ENCODE results near the gene ADAMTS12. TPM values are rescaled to one million over a fixed set of nuclear protein-coding genes. Genes with fewer than 3 reads are reported as not detected.

Gene ADAMTS12
- total and polyA plus RNA-seq, 2 of the 8 experiments (the other 6 are each of a cell fraction or from before 2014, with no cell fraction given) = 6.4 to 12.8 TPM

DNA sequence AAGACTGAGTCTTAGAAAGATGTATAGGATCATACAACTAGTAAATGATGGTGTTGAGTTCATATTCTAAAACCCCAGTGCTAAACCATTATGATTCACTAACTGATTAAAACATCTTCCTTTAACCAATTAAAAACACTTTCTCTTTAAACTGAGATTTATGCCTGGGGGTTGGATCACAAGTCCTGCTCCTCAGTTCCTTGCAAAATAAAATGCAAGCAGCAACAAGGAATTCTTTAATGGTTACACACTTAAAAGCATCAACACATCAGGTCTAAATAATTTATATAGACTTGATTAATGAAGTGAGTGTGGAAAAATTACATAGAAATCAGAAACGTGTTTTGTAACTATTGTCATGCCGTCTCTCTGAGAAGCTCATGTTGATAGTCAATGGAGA, 261.8 kb downstream of the ADAMTS12 start (continued):
- TF ChIP-seq, protein P1, sequence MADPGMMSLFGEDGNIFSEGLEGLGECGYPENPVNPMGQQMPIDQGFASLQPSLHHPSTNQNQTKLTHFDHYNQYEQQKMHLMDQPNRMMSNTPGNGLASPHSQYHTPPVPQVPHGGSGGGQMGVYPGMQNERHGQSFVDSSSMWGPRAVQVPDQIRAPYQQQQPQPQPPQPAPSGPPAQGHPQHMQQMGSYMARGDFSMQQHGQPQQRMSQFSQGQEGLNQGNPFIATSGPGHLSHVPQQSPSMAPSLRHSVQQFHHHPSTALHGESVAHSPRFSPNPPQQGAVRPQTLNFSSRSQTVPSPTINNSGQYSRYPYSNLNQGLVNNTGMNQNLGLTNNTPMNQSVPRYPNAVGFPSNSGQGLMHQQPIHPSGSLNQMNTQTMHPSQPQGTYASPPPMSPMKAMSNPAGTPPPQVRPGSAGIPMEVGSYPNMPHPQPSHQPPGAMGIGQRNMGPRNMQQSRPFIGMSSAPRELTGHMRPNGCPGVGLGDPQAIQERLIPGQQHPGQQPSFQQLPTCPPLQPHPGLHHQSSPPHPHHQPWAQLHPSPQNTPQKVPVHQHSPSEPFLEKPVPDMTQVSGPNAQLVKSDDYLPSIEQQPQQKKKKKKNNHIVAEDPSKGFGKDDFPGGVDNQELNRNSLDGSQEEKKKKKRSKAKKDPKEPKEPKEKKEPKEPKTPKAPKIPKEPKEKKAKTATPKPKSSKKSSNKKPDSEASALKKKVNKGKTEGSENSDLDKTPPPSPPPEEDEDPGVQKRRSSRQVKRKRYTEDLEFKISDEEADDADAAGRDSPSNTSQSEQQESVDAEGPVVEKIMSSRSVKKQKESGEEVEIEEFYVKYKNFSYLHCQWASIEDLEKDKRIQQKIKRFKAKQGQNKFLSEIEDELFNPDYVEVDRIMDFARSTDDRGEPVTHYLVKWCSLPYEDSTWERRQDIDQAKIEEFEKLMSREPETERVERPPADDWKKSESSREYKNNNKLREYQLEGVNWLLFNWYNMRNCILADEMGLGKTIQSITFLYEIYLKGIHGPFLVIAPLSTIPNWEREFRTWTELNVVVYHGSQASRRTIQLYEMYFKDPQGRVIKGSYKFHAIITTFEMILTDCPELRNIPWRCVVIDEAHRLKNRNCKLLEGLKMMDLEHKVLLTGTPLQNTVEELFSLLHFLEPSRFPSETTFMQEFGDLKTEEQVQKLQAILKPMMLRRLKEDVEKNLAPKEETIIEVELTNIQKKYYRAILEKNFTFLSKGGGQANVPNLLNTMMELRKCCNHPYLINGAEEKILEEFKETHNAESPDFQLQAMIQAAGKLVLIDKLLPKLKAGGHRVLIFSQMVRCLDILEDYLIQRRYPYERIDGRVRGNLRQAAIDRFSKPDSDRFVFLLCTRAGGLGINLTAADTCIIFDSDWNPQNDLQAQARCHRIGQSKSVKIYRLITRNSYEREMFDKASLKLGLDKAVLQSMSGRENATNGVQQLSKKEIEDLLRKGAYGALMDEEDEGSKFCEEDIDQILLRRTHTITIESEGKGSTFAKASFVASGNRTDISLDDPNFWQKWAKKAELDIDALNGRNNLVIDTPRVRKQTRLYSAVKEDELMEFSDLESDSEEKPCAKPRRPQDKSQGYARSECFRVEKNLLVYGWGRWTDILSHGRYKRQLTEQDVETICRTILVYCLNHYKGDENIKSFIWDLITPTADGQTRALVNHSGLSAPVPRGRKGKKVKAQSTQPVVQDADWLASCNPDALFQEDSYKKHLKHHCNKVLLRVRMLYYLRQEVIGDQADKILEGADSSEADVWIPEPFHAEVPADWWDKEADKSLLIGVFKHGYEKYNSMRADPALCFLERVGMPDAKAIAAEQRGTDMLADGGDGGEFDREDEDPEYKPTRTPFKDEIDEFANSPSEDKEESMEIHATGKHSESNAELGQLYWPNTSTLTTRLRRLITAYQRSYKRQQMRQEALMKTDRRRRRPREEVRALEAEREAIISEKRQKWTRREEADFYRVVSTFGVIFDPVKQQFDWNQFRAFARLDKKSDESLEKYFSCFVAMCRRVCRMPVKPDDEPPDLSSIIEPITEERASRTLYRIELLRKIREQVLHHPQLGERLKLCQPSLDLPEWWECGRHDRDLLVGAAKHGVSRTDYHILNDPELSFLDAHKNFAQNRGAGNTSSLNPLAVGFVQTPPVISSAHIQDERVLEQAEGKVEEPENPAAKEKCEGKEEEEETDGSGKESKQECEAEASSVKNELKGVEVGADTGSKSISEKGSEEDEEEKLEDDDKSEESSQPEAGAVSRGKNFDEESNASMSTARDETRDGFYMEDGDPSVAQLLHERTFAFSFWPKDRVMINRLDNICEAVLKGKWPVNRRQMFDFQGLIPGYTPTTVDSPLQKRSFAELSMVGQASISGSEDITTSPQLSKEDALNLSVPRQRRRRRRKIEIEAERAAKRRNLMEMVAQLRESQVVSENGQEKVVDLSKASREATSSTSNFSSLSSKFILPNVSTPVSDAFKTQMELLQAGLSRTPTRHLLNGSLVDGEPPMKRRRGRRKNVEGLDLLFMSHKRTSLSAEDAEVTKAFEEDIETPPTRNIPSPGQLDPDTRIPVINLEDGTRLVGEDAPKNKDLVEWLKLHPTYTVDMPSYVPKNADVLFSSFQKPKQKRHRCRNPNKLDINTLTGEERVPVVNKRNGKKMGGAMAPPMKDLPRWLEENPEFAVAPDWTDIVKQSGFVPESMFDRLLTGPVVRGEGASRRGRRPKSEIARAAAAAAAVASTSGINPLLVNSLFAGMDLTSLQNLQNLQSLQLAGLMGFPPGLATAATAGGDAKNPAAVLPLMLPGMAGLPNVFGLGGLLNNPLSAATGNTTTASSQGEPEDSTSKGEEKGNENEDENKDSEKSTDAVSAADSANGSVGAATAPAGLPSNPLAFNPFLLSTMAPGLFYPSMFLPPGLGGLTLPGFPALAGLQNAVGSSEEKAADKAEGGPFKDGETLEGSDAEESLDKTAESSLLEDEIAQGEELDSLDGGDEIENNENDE (IDR thresholded peaks at IDR 0.05; ENCODE audit: insufficient replicate concordance, low read length) = no peak
- no peak for TF ChIP-seq CEBPB (IDR thresholded peaks at IDR 0.05; ENCODE audit: low read depth, low read length)

All from H1 (cell line).